Loucy (cell line): ENCODE measurements around the gene NAV2.

Experiments used
- H2AFZ ChIP-seq: fragments of 200-600 bp; sonication (generic); 2 replicates; pipeline ENCODE4 v1.6.0; 2016; ENCODE audit warnings: antibody characterized with exemption, mild to moderate bottlenecking, low read length, moderate library complexity
- H3F3A ChIP-seq: fragments of 200-600 bp; 2 replicates; pipeline ENCODE4 v1.6.0; 2016; ENCODE audit warnings: antibody characterized with exemption, low read depth, mild to moderate bottlenecking
- H3K27me3 ChIP-seq: fragments of 200-600 bp; sonication (generic); 2 replicates; pipeline ENCODE4 v1.6.1; 2014; ENCODE audit warnings: low read length, mild to moderate bottlenecking; ENCODE audit not compliant: insufficient read depth, poor library complexity, severe bottlenecking
- H3K36me3 ChIP-seq: fragments of 200-600 bp; sonication (generic); 2 replicates; pipeline ENCODE4 v1.6.1; 2016; ENCODE audit warnings: low read length; ENCODE audit not compliant: insufficient read depth
- H3K4me1 ChIP-seq: fragments of 200-600 bp; sonication (generic); 2 replicates; pipeline ENCODE4 v1.5.1; 2014; ENCODE audit warnings: low read length, mild to moderate bottlenecking; ENCODE audit not compliant: insufficient read depth, poor library complexity, severe bottlenecking
- H3K4me2 ChIP-seq: fragments of 200-600 bp; sonication (generic); 2 replicates; pipeline ENCODE4 v1.6.0; 2014; ENCODE audit warnings: antibody characterized with exemption, low read length, low read depth, mild to moderate bottlenecking; ENCODE audit not compliant: poor library complexity, severe bottlenecking
- H3K4me3 ChIP-seq: fragments of 200-600 bp; sonication (generic); 2 replicates; pipeline ENCODE4 v1.5.1; 2014; ENCODE audit warnings: low read length, mild to moderate bottlenecking, mixed read lengths; ENCODE audit not compliant: poor library complexity, severe bottlenecking
- H3K79me2 ChIP-seq: fragments of 200-600 bp; sonication (generic); 2 replicates; pipeline ENCODE4 v1.6.1; 2014; ENCODE audit warnings: low read length; ENCODE audit not compliant: insufficient read depth
- H3K9ac ChIP-seq: fragments of 200-600 bp; sonication (generic); 2 replicates; pipeline ENCODE4 v1.6.0; 2014; ENCODE audit warnings: mild to moderate bottlenecking, low read depth, low read length, moderate library complexity; ENCODE audit not compliant: poor library complexity, severe bottlenecking
- H3K9me2 ChIP-seq: fragments of 200-600 bp; sonication (generic); replicated peaks from 2 replicates; pipeline ENCODE4 v1.6.1; 2016; ENCODE audit warnings: low read depth, low read length, mixed read lengths
- H3K9me3 ChIP-seq: fragments of 200-600 bp; sonication (generic); 2 replicates; pipeline ENCODE4 v1.6.1; 2014; ENCODE audit warnings: mild to moderate bottlenecking, antibody characterized with exemption, low read length, low read depth; ENCODE audit not compliant: insufficient read depth
- H4K20me1 ChIP-seq: fragments of 200-600 bp; sonication (generic); 2 replicates; pipeline ENCODE4 v1.6.0; 2014; ENCODE audit warnings: antibody characterized with exemption, low read length, mild to moderate bottlenecking; ENCODE audit not compliant: insufficient read depth, poor library complexity, severe bottlenecking
- CTCF ChIP-seq: fragments of 200-600 bp; sonication (generic); conservative IDR thresholded peaks from 2 replicates; pipeline ENCODE4 v1.5.1; 2014; ENCODE audit warnings: mild to moderate bottlenecking, antibody characterized with exemption, low read length
- EZH2phosphoT487 ChIP-seq: fragments of 200-600 bp; IDR thresholded peaks from 2 replicates; pipeline ENCODE4 v1.6.1; 2018; ENCODE audit warnings: antibody characterized with exemption, mild to moderate bottlenecking, moderate library complexity, borderline replicate concordance

The NAV2 gene

GRCh38 chr11:19938169-19938856 is 225.7 kb downstream of the NAV2 start:
- H3K9ac ChIP-seq: no peak overlapping the region
- no peaks in the 10 kb centered on the region for H3F3A ChIP-seq
- TF ChIP-seq CTCF (peak; percentile 93), EZH2phosphoT487 (no peak)
- H3K36me3 ChIP-seq: no peaks in the 10 kb centered on the region
- no peaks in the 10 kb centered on the region for H3K27me3 ChIP-seq
- no peaks in the 10 kb centered on the region for H3K4me1 ChIP-seq
- no peaks in the 10 kb centered on the region for H4K20me1 ChIP-seq
- no peak overlapping the region for H3K4me3 ChIP-seq
- H3K4me2 ChIP-seq: no peak overlapping the region
- no peaks in the 10 kb centered on the region for H3K9me3 ChIP-seq
- H3K9me2 ChIP-seq: no peaks in the 10 kb centered on the region
- no peaks in the 10 kb centered on the region for H3K79me2 ChIP-seq
- no peak overlapping the region for H2AFZ ChIP-seq

GRCh38 chr11:19938866-19939265 is 226.2 kb downstream of the NAV2 start:
- Histone ChIP-seq H3K36me3 (no peaks in the 10 kb centered on the region), H3K9me2 (no peaks in the 10 kb centered on the region), H3K4me1 (no peaks in the 10 kb centered on the region), H4K20me1 (no peaks in the 10 kb centered on the region), H3K79me2 (no peaks in the 10 kb centered on the region), H3K4me2 (no peak overlapping the region), H2AFZ (no peak overlapping the region), H3F3A (no peaks in the 10 kb centered on the region), H3K9me3 (no peaks in the 10 kb centered on the region), H3K27me3 (no peaks in the 10 kb centered on the region), H3K4me3 (no peak overlapping the region), H3K9ac (no peak overlapping the region)
- TF ChIP-seq CTCF (no peak), EZH2phosphoT487 (no peak)

- H3K9me2 ChIP-seq: no peaks in the 10 kb centered on the region
- H3K9ac ChIP-seq: no peak overlapping the region
- H4K20me1 ChIP-seq: no peaks in the 10 kb centered on the region
- H3K4me3 ChIP-seq: no peak overlapping the region
- H3K79me2 ChIP-seq: no peaks in the 10 kb centered on the region
- H3K4me2 ChIP-seq: no peak overlapping the region
- no peaks in the 10 kb centered on the region for H3K4me1 ChIP-seq
- no peaks in the 10 kb centered on the region for H3K36me3 ChIP-seq
- H3F3A ChIP-seq: no peaks in the 10 kb centered on the region
- no peak overlapping the region for H2AFZ ChIP-seq
- H3K9me3 ChIP-seq: no peaks in the 10 kb centered on the region
- no peaks in the 10 kb centered on the region for H3K27me3 ChIP-seq
- TF ChIP-seq EZH2phosphoT487: no peak
- no peak for TF ChIP-seq CTCF
These were observed 226.8 kb downstream of the NAV2 start for GRCh38 chr11:19939415-19939929.
